Coronary artery (tissue), 2 donors: ENCODE data around the gene INPP5J.

Experiments
- DNase-seq: peaks from one replicate; pipeline ENCODE4 v3.0.0-alpha.2; 2017; ENCODE audit warnings: low spot score
- H3K27ac ChIP-seq, 2 donors: fragments of 200-600 bp; sonication (generic); one replicate each; pipeline ENCODE4 v1.5.1; 2016 to 2019
- H3K4me3 ChIP-seq: fragments of 200-600 bp; sonication (generic); 2 replicates; pipeline ENCODE4 v1.5.1; 2016; ENCODE audit warnings: mild to moderate bottlenecking, moderate library complexity
- CTCF ChIP-seq: fragments of 200-600 bp; sonication (generic); IDR thresholded peaks from one replicate; pipeline ENCODE4 v1.5.1; 2019; ENCODE audit warnings: antibody characterized with exemption

Gene INPP5J

GRCh38 chr22:31143537-31143936 lies 20.8 kb downstream of the INPP5J start:
- no peak overlapping the region for H3K27ac ChIP-seq
- no peak overlapping the region for H3K4me3 ChIP-seq
- DNase-seq = no peak
- TF ChIP-seq CTCF = no peak

GRCh38 chr22:31144223-31144622 lies 21.5 kb downstream of the INPP5J start:
- TF ChIP-seq CTCF = no peak

GRCh38 chr22:31148488-31148887 lies 25.7 kb downstream of the INPP5J start:
- no peak for DNase-seq
- no peak for TF ChIP-seq CTCF
- Histone ChIP-seq H3K4me3 (no peak overlapping the region), H3K27ac (peak overlapping the region; percentile 75 to 84)

More at GRCh38 chr22:31144223-31144622, 21.5 kb downstream of the INPP5J start:
- H3K4me3 ChIP-seq = no peak overlapping the region
- no peak overlapping the region for H3K27ac ChIP-seq
- no peak for DNase-seq

GRCh38 chr22:31148953-31149627 lies 26.3 kb downstream of the INPP5J start:
- Histone ChIP-seq H3K4me3 (no peak overlapping the region), H3K27ac (peak overlapping the region; percentile 75 to 84)
- peak; percentile 85 for DNase-seq
- peak; percentile 91 for TF ChIP-seq CTCF

GRCh38 chr22:31150615-31151014 lies 27.8 kb downstream of the INPP5J start:
- TF ChIP-seq CTCF = no peak
- no peak overlapping the region for H3K4me3 ChIP-seq

GRCh38 chr22:31151872-31152271 lies 29.1 kb downstream of the INPP5J start:
- no peak for DNase-seq
- no peak overlapping the region for H3K27ac ChIP-seq
- no peak for TF ChIP-seq CTCF
- H3K4me3 ChIP-seq = no peak overlapping the region

More at GRCh38 chr22:31150615-31151014, 27.8 kb downstream of the INPP5J start:
- H3K27ac ChIP-seq = no peak overlapping the region
- DNase-seq = no peak

- DNase-seq = no peak
- Histone ChIP-seq H3K27ac (peak overlapping the region; percentile 73 to 94), H3K4me3 (no peak overlapping the region)
- no peak for TF ChIP-seq CTCF
These were observed 30.6 kb downstream of the INPP5J start for GRCh38 chr22:31153357-31153756.
